Mesenchymal stem cell (in vitro differentiated cells and primary cell): Measurements from ENCODE around the gene HDGFL2.
A peak's percentile ranks its signal among the peaks of the same experiment; 100 is the strongest.

Experiments used
- DNase-seq: peaks from one replicate; pipeline ENCODE4 v3.0.0-alpha.2; 2013
- H2AFZ ChIP-seq: one replicate; pipeline ENCODE4 v1.6.1; 2013; ENCODE audit warnings: low read depth, mild to moderate bottlenecking, control low read depth, inconsistent platforms, low read length, moderate library complexity
- H2AK5ac ChIP-seq: 2 replicates; pipeline ENCODE4 v1.6.1; 2013; ENCODE audit warnings: low read length, moderate library complexity, mild to moderate bottlenecking, inconsistent platforms; ENCODE audit not compliant: severe bottlenecking
- H2BK120ac ChIP-seq: one replicate; pipeline ENCODE4 v1.6.1; 2013; ENCODE audit warnings: low read depth, mild to moderate bottlenecking, inconsistent platforms, low read length, moderate library complexity
- H2BK12ac ChIP-seq, 2 experiments: one replicate each; pipeline ENCODE4 v1.6.1; 2013; ENCODE audit warnings: inconsistent platforms in 2 of 2, low read length in 2 of 2, mild to moderate bottlenecking in 2 of 2, moderate library complexity in 2 of 2, control low read depth in 1 of 2
- H2BK15ac ChIP-seq: one replicate; pipeline ENCODE4 v1.6.1; 2013; ENCODE audit warnings: mild to moderate bottlenecking, low read depth, inconsistent platforms; ENCODE audit not compliant: poor library complexity, severe bottlenecking
- H2BK5ac ChIP-seq: 2 replicates; pipeline ENCODE4 v1.6.1; 2013; ENCODE audit warnings: low read depth, mild to moderate bottlenecking, low read length, control low read depth, inconsistent platforms; ENCODE audit not compliant: poor library complexity, severe bottlenecking
- H3K14ac ChIP-seq, 2 experiments: one replicate each; pipeline ENCODE4 v1.6.1; 2013; ENCODE audit warnings: inconsistent platforms in 2 of 2, low read length in 2 of 2, control low read depth in 1 of 2, mild to moderate bottlenecking in 1 of 2, moderate library complexity in 1 of 2
- H3K18ac ChIP-seq, 2 experiments: one replicate each; pipeline ENCODE4 v1.6.1; 2013; ENCODE audit warnings: inconsistent platforms in 2 of 2, low read length in 2 of 2, control low read depth in 1 of 2, low read depth in 1 of 2, mild to moderate bottlenecking in 1 of 2
- H3K23ac ChIP-seq, 2 experiments: one replicate each; pipeline ENCODE4 v1.6.1; 2013; ENCODE audit warnings: inconsistent platforms in 2 of 2, low read length in 2 of 2, mild to moderate bottlenecking in 2 of 2, moderate library complexity in 2 of 2, control low read depth in 1 of 2
- H3K27ac ChIP-seq: 2 replicates; pipeline ENCODE4 v1.5.1; 2013; ENCODE audit warnings: mild to moderate bottlenecking, moderate library complexity, low read length, control low read depth, inconsistent platforms; ENCODE audit not compliant: poor library complexity, severe bottlenecking
- H3K27me3 ChIP-seq, 2 experiments: 2 replicates each; pipeline versions ENCODE4 v1.6.1 to v1.7.0; 2013; ENCODE audit warnings: low read length in 2 of 2, mild to moderate bottlenecking in 2 of 2, moderate library complexity in 2 of 2, control low read depth in 1 of 2, inconsistent platforms in 1 of 2; ENCODE audit not compliant: control insufficient read depth in 1 of 2, insufficient read depth in 1 of 2
- H3K36me3 ChIP-seq, 2 experiments: 2 replicates each; pipeline versions ENCODE4 v1.6.1 to v1.7.0; 2013; ENCODE audit warnings: low read length in 2 of 2, control low read depth in 1 of 2, inconsistent platforms in 1 of 2, low read depth in 1 of 2, mild to moderate bottlenecking in 1 of 2; ENCODE audit not compliant: insufficient read depth in 2 of 2, control insufficient read depth in 1 of 2
- H3K4ac ChIP-seq, 2 experiments: one replicate each; pipeline ENCODE4 v1.6.1; 2013; ENCODE audit warnings: inconsistent platforms in 2 of 2, low read length in 2 of 2, mild to moderate bottlenecking in 2 of 2, moderate library complexity in 2 of 2, control low read depth in 1 of 2, low read depth in 1 of 2
- H3K4me1 ChIP-seq: 2 replicates; pipeline ENCODE4 v1.6.1; 2013; ENCODE audit warnings: low read depth, low read length, control low read depth; ENCODE audit not compliant: control insufficient read depth, insufficient read depth
- H3K4me2 ChIP-seq: 2 replicates; pipeline ENCODE4 v1.6.1; 2013; ENCODE audit warnings: low read length, mild to moderate bottlenecking, inconsistent platforms; ENCODE audit not compliant: poor library complexity, severe bottlenecking
- H3K4me3 ChIP-seq, 2 experiments: 2 replicates each; pipeline versions ENCODE4 v1.5.1 to v1.7.0; 2013; ENCODE audit warnings: low read length in 2 of 2, mild to moderate bottlenecking in 2 of 2, control low read depth in 1 of 2, low read depth in 1 of 2; ENCODE audit not compliant: insufficient read depth in 1 of 2
- H3K79me1 ChIP-seq: replicated peaks from 2 replicates; pipeline ENCODE4 v1.6.1; 2013; ENCODE audit warnings: mild to moderate bottlenecking, control low read depth, low read length, inconsistent platforms; ENCODE audit not compliant: poor library complexity, severe bottlenecking
- H3K9ac ChIP-seq: 2 replicates; pipeline ENCODE4 v1.7.0; 2013; ENCODE audit warnings: mild to moderate bottlenecking, low read length, moderate library complexity
- H3K9me3 ChIP-seq: 2 replicates; pipeline ENCODE4 v1.7.0; 2013; ENCODE audit warnings: mild to moderate bottlenecking, low read length; ENCODE audit not compliant: control insufficient read depth
- H4K8ac ChIP-seq: one replicate; pipeline ENCODE4 v1.6.1; 2013; ENCODE audit warnings: inconsistent platforms, mild to moderate bottlenecking, low read length, moderate library complexity
- H4K91ac ChIP-seq: one replicate; pipeline ENCODE4 v1.6.1; 2013; ENCODE audit warnings: mild to moderate bottlenecking, low read length, inconsistent platforms
- WGBS: methylation state at CpG from one replicate; pipeline ENCODE4 v1.1.7; 2013; ENCODE audit warnings: mixed read lengths; 5-methylcytosine and 5-hydroxymethylcytosine counted together

Gene HDGFL2

DNA sequence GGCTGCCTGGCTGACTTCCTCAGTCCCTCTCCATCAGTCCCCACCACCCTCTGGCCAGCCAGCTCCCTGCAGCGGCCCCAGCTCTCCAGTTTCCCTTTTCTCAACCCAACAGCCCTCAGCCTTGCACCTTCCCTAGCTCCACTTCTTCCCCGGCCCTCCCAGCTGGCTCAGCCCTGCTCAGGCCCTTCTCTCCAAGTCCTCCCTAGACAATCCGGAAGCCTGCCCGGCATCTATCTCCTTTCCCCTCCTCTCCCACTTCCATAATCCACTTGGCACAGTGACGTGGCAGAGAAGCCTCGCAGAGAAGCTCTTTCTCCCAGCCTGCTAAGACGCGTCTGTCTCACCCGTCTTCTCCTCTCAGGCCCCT is 15.6 kb upstream of the HDGFL2 start:
- Histone ChIP-seq H3K27ac (peak overlapping the region; percentile 91), H3K9me3 (no peaks in the 10 kb centered on the region), H3K23ac (peak overlapping the region in 1 of 2 experiments; percentile 65), H4K91ac (peak overlapping the region; percentile 98), H3K4ac (peak overlapping the region; percentile 95 to 96), H2AK5ac (peak overlapping the region; percentile 36), H3K4me1 (peaks cover 38% of the 10 kb centered on the region), H3K14ac (peak overlapping the region in 1 of 2 experiments; percentile 96), H2BK15ac (peak overlapping the region; percentile 90), H2BK12ac (peak overlapping the region; percentile 46 to 77), H3K27me3 (no peaks in the 10 kb centered on the region), H3K36me3 (peaks cover 26 to 35% of the 10 kb centered on the region in 2 experiments), H3K79me1 (peaks cover 30% of the 10 kb centered on the region), H2BK5ac (peak overlapping the region; percentile 66), H2BK120ac (peak overlapping the region; percentile 80), H3K18ac (peak overlapping the region; percentile 68 to 95), H3K9ac (peak overlapping the region; percentile 100), H2AFZ (no peak overlapping the region), H4K8ac (peak overlapping the region; percentile 47), H3K4me2 (peak overlapping the region; percentile 94), H3K4me3 (peak overlapping the region; percentile 71 to 99)
- 27% methylated on average over 9 of the region's 9 CpGs for WGBS
- DNase-seq = peak; percentile 88

GRCh38 chr19:4456843-4457653 is 15.0 kb upstream of the HDGFL2 start:
- Histone ChIP-seq H4K8ac (peak overlapping the region; percentile 93), H3K27me3 (no peaks in the 10 kb centered on the region), H3K4me2 (peak overlapping the region; percentile 94), H2BK12ac (peak overlapping the region; percentile 46 to 77), H3K79me1 (peaks cover 29% of the 10 kb centered on the region), H3K4me1 (peaks cover 38% of the 10 kb centered on the region), H4K91ac (peak overlapping the region; percentile 98), H3K18ac (peak overlapping the region; percentile 84 to 95), H2BK15ac (peak overlapping the region; percentile 91), H2AFZ (no peak overlapping the region), H3K14ac (peak overlapping the region in 1 of 2 experiments; percentile 90), H2BK120ac (peak overlapping the region; percentile 90), H3K9ac (peak overlapping the region; percentile 100), H3K9me3 (no peaks in the 10 kb centered on the region), H3K4me3 (peak overlapping the region; percentile 79 to 99), H3K36me3 (peaks cover 20 to 29% of the 10 kb centered on the region in 2 experiments), H3K27ac (peak overlapping the region; percentile 99), H2AK5ac (peak overlapping the region; percentile 36), H2BK5ac (peak overlapping the region; percentile 99), H3K4ac (peak overlapping the region; percentile 95 to 96), H3K23ac (peak overlapping the region in 1 of 2 experiments; percentile 73)
- DNase-seq = peak; percentile 75
- 2% methylated on average over 35 of the region's 53 CpGs for WGBS

- WGBS = 17% methylated on average over 38 of the region's 52 CpGs
- peak within 1 kb of the TSS; percentile 84 to 95 for H3K18ac ChIP-seq
- H2AK5ac ChIP-seq = peak within 1 kb of the TSS; percentile 36
- peaks cover 21% of the 10 kb centered on the region for H3K79me1 ChIP-seq
- peaks cover 13 to 22% of the 10 kb centered on the region in 2 experiments for H3K36me3 ChIP-seq
- H3K27ac ChIP-seq = peak within 1 kb of the TSS; percentile 99
- H2BK12ac ChIP-seq = peak within 1 kb of the TSS; percentile 46 to 77
- H3K23ac ChIP-seq = peak within 1 kb of the TSS in 1 of 2 experiments; percentile 73
- peak within 1 kb of the TSS in 1 of 2 experiments; percentile 90 for H3K14ac ChIP-seq
- H3K4ac ChIP-seq = peak within 1 kb of the TSS; percentile 95 to 96
- peak within 1 kb of the TSS; percentile 90 for H2BK120ac ChIP-seq
- no peaks in the 10 kb centered on the region for H3K9me3 ChIP-seq
- no peaks in the 10 kb centered on the region for H3K27me3 ChIP-seq
- peak within 1 kb of the TSS; percentile 79 to 99 for H3K4me3 ChIP-seq
- H4K8ac ChIP-seq = peak within 1 kb of the TSS; percentile 93
- peak within 1 kb of the TSS; percentile 94 for H3K4me2 ChIP-seq
- peak within 1 kb of the TSS; percentile 91 for H2BK15ac ChIP-seq
- peak within 1 kb of the TSS; percentile 16 for H2AFZ ChIP-seq
- H3K4me1 ChIP-seq = peaks cover 38% of the 10 kb centered on the region
- peak within 1 kb of the TSS; percentile 98 for H4K91ac ChIP-seq
- peak within 1 kb of the TSS; percentile 100 for H3K9ac ChIP-seq
- peak within 1 kb of the TSS; percentile 99 for H2BK5ac ChIP-seq
- DNase-seq = peak; percentile 99
Observed at GRCh38 chr19:4457654-4458395, 14.3 kb upstream of the HDGFL2 start, which contains the start of gene UBXN6. Gene UBXN6, minus strand, starts transcription at chr19:4457794. Its CDS starts 97 bp downstream, at chr19:4457697.
